Astrocyte of the spinal cord (primary cell): Measurements from ENCODE around the gene PSD2.
A peak's percentile ranks its signal among the peaks of the same experiment; 100 is the strongest.

Experiments
- DNase-seq: peaks from one replicate; pipeline ENCODE4 v3.0.0; 2011; ENCODE audit warnings: low read depth, low spot score
- H3K4me3 ChIP-seq: 2 replicates; pipeline ENCODE4 v1.5.1; 2011; ENCODE audit warnings: low read depth, mild to moderate bottlenecking, low read length, moderate library complexity
- CTCF ChIP-seq: IDR thresholded peaks from 2 replicates; pipeline ENCODE4 v1.5.1; 2012; ENCODE audit warnings: low read depth, mild to moderate bottlenecking, low read length, inconsistent platforms
- in situ Hi-C: cut with HindIII; loops from 2 replicates; pipeline ENCODE4 v1.10.0; 2017; ENCODE audit warnings: low sequenced_read_pairs

PSD2 gene

GRCh38 chr5:139775872-139776271 lies 19.7 kb upstream of the PSD2 start:
- DNase-seq, result no peak
- H3K4me3 ChIP-seq, result no peak overlapping the region
- in situ Hi-C loops, result no loop called here
- no peak for TF ChIP-seq CTCF

- in situ Hi-C loops, result no loop called here
- H3K4me3 ChIP-seq, result no peak overlapping the region
- no peak for DNase-seq
- TF ChIP-seq CTCF, result no peak
Observed at GRCh38 chr5:139776861-139777260, 18.7 kb upstream of the PSD2 start.

GRCh38 chr5:139783436-139783965 lies 12.1 kb upstream of the PSD2 start:
- DNase-seq, result no peak
- no peak for TF ChIP-seq CTCF
- in situ Hi-C loops, result no loop called here
- no peak overlapping the region for H3K4me3 ChIP-seq

- DNase-seq, result no peak
- H3K4me3 ChIP-seq, result no peak overlapping the region
- in situ Hi-C loops, result no loop called here
- no peak for TF ChIP-seq CTCF
Observed at GRCh38 chr5:139784488-139784887, 11.1 kb upstream of the PSD2 start.

GRCh38 chr5:139787257-139787567 lies 8.4 kb upstream of the PSD2 start:
- no peak overlapping the region for H3K4me3 ChIP-seq
- in situ Hi-C loops, result no loop called here
- no peak for TF ChIP-seq CTCF
- DNase-seq, result no peak

GRCh38 chr5:139787568-139788293 lies 7.9 kb upstream of the PSD2 start:
- H3K4me3 ChIP-seq, result peak overlapping the region; percentile 54
- TF ChIP-seq CTCF, result peak; percentile 96
- in situ Hi-C loops, result no loop called here
- DNase-seq, result peak; percentile 81
